ENCODE data around the gene KIF3C.

The KIF3C gene

GRCh38 chr2:25885933-25886332, 96.4 kb downstream of the KIF3C start:
- TF ChIP-seq GATA3 (IDR thresholded peaks at IDR 0.05; ENCODE audit: low read depth, low read length) (no peak), GATA2 (IDR thresholded peaks at IDR 0.05; ENCODE audit: low read depth, low read length) (no peak)

- TF ChIP-seq GATA2 (IDR thresholded peaks at IDR 0.05; ENCODE audit: low read depth, low read length) (no peak), GATA3 (IDR thresholded peaks at IDR 0.05; ENCODE audit: low read depth, low read length) (no peak)
Measured at GRCh38 chr2:25881764-25882163, 100.5 kb downstream of the KIF3C start.

GRCh38 chr2:25879133-25879730, 103.1 kb downstream of the KIF3C start:
- no peak for TF ChIP-seq GATA2 (IDR thresholded peaks at IDR 0.05; ENCODE audit: low read depth, low read length)
- no peak for TF ChIP-seq GATA3 (IDR thresholded peaks at IDR 0.05; ENCODE audit: low read depth, low read length)

GRCh38 chr2:25878361-25879132, 103.8 kb downstream of the KIF3C start, which contains the start of gene ASXL2:
Gene ASXL2 (minus strand): TSS chr2:25878487. CDS start chr2:25878222, 265 bp downstream.
- TF ChIP-seq GATA3 (IDR thresholded peaks at IDR 0.05; ENCODE audit: low read depth, low read length): no peak

- no peak for TF ChIP-seq GATA3 (IDR thresholded peaks at IDR 0.05; ENCODE audit: low read depth, low read length)
- TF ChIP-seq GATA2 (IDR thresholded peaks at IDR 0.05; ENCODE audit: low read depth, low read length): no peak
Measured at GRCh38 chr2:25877431-25878360, 104.6 kb downstream of the KIF3C start.

All from SH-SY5Y (cell line).